ENCODE data around the gene ULK4.

The ULK4 gene

GRCh38 chr3:41330465-41330864 lies 631.4 kb downstream of the ULK4 start:
- no peak for DNase-seq
- in situ Hi-C loops (cut with HindIII; ENCODE audit: low pct_ligation_motif_present, low pct_unique_long_range_greater_than_20kb, low sequenced_read_pairs), result no loop called here

GRCh38 chr3:41329881-41330280 lies 632.0 kb downstream of the ULK4 start:
- DNase-seq, result no peak
- in situ Hi-C loops (cut with HindIII; ENCODE audit: low pct_ligation_motif_present, low pct_unique_long_range_greater_than_20kb, low sequenced_read_pairs), result no loop called here

- in situ Hi-C loops (cut with HindIII; ENCODE audit: low pct_ligation_motif_present, low pct_unique_long_range_greater_than_20kb, low sequenced_read_pairs), result no loop called here
- DNase-seq, result no peak
These were observed 633.0 kb downstream of the ULK4 start for GRCh38 chr3:41328926-41329325.

- in situ Hi-C loops (cut with HindIII; ENCODE audit: low pct_ligation_motif_present, low pct_unique_long_range_greater_than_20kb, low sequenced_read_pairs), result no loop called here
- DNase-seq, result no peak
These were observed 634.2 kb downstream of the ULK4 start for GRCh38 chr3:41327718-41328117.

DNA sequence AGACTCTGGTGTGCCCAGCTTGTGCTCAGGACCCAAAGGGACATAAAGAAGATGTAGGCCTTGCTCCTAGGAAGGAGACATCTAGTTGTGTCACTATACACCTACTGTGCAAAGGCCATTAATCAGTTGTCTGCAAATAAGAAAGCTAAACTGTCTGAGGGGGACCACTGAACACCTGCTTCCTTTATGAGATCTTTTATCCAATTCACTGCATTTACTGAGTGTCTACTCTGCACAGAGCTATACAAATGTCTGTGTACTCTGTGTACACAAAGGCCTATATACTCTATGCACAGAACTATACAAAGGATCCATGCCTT lies 637.8 kb downstream of the ULK4 start:
- in situ Hi-C loops (cut with HindIII; ENCODE audit: low pct_ligation_motif_present, low pct_unique_long_range_greater_than_20kb, low sequenced_read_pairs), result no loop called here
- no peak for DNase-seq

- no peak for DNase-seq
- in situ Hi-C loops (cut with HindIII; ENCODE audit: low pct_ligation_motif_present, low pct_unique_long_range_greater_than_20kb, low sequenced_read_pairs), result no loop called here
These were observed 638.3 kb downstream of the ULK4 start for GRCh38 chr3:41323467-41324155.

GRCh38 chr3:41321642-41321980 lies 640.3 kb downstream of the ULK4 start:
- in situ Hi-C loops (cut with HindIII; ENCODE audit: low pct_ligation_motif_present, low pct_unique_long_range_greater_than_20kb, low sequenced_read_pairs), result no loop called here

GRCh38 chr3:41320953-41321641 lies 640.8 kb downstream of the ULK4 start:
- DNase-seq, result no peak
- in situ Hi-C loops (cut with HindIII; ENCODE audit: low pct_ligation_motif_present, low pct_unique_long_range_greater_than_20kb, low sequenced_read_pairs), result no loop called here

More at GRCh38 chr3:41321642-41321980, 640.3 kb downstream of the ULK4 start:
- no peak for DNase-seq

- peak; percentile 49 for DNase-seq
- in situ Hi-C loops (cut with HindIII; ENCODE audit: low pct_ligation_motif_present, low pct_unique_long_range_greater_than_20kb, low sequenced_read_pairs), result no loop called here
These were observed 643.4 kb downstream of the ULK4 start for GRCh38 chr3:41318520-41318919.

GRCh38 chr3:41317718-41318117 lies 644.2 kb downstream of the ULK4 start:
- DNase-seq, result peak; percentile 72
- in situ Hi-C loops (cut with HindIII; ENCODE audit: low pct_ligation_motif_present, low pct_unique_long_range_greater_than_20kb, low sequenced_read_pairs), result no loop called here

DNA sequence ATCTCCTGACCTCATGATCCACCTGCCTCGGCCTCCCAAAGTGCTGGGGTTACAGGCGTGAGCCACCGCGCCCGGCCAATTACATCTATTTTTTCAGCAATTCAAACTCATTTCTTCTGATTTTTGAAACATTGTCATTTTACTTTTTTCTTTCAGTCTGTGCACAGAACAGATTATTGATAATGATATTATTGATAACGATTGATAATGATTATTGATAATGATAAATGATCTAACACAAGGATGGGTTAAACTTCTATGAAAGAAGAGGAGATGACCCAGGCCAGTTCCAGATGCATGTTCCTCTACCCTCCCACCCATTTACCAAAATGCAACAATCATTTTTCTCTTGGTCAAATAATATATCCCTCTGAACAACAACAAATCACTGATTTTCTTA lies 644.6 kb downstream of the ULK4 start:
- DNase-seq, result no peak
- in situ Hi-C loops (cut with HindIII; ENCODE audit: low pct_ligation_motif_present, low pct_unique_long_range_greater_than_20kb, low sequenced_read_pairs), result no loop called here

DNA sequence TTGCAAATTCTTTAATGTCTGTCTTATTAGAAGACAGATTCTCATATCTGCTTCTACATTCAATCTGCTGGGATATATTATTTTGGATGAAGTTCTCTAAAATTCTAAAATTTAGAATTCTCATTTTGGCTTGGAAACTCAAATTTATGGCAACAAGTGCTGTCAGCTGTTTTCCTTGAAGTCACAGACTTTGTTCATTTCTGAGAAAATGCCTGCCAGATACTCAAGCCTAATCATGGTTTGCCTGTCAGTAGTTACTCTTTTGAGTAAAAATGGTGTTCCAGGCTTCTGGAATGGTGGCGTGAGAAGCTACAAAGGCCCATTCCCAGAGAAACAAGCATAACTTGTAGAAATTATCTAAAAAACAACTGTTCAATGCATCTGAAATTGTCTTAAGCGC lies 646.8 kb downstream of the ULK4 start:
- in situ Hi-C loops (cut with HindIII; ENCODE audit: low pct_ligation_motif_present, low pct_unique_long_range_greater_than_20kb, low sequenced_read_pairs), result no loop called here
- no peak for DNase-seq

GRCh38 chr3:41308119-41308518 lies 653.8 kb downstream of the ULK4 start:
- in situ Hi-C loops (cut with HindIII; ENCODE audit: low pct_ligation_motif_present, low pct_unique_long_range_greater_than_20kb, low sequenced_read_pairs), result no loop called here
- no peak for DNase-seq

GRCh38 chr3:41307065-41307464 lies 654.8 kb downstream of the ULK4 start:
- DNase-seq, result no peak
- in situ Hi-C loops (cut with HindIII; ENCODE audit: low pct_ligation_motif_present, low pct_unique_long_range_greater_than_20kb, low sequenced_read_pairs), result no loop called here

GRCh38 chr3:41304593-41304992 lies 657.3 kb downstream of the ULK4 start:
- in situ Hi-C loops (cut with HindIII; ENCODE audit: low pct_ligation_motif_present, low pct_unique_long_range_greater_than_20kb, low sequenced_read_pairs), result no loop called here
- DNase-seq, result no peak

GRCh38 chr3:41302295-41302694 lies 659.6 kb downstream of the ULK4 start:
- in situ Hi-C loops (cut with HindIII; ENCODE audit: low pct_ligation_motif_present, low pct_unique_long_range_greater_than_20kb, low sequenced_read_pairs), result no loop called here
- no peak for DNase-seq

DNA sequence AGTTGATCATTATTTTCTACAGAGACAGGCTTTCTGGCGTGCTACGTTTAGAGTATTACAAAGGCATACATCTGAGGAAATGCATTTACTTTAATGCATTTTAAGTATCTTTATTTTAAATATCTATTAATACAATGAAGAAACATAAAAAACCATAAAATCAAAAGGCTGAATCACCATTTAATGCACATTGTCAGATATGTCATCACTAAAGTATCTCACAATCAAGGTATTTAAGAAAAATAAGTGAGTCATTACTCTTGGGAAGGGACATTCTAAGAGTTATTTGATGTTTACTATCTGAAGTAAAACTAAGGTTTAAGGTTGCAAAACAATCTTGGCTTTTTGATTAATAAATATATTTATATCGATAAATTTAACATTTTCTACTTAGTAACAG lies 660.4 kb downstream of the ULK4 start:
- DNase-seq, result no peak
- in situ Hi-C loops (cut with HindIII; ENCODE audit: low pct_ligation_motif_present, low pct_unique_long_range_greater_than_20kb, low sequenced_read_pairs), result no loop called here

DNA sequence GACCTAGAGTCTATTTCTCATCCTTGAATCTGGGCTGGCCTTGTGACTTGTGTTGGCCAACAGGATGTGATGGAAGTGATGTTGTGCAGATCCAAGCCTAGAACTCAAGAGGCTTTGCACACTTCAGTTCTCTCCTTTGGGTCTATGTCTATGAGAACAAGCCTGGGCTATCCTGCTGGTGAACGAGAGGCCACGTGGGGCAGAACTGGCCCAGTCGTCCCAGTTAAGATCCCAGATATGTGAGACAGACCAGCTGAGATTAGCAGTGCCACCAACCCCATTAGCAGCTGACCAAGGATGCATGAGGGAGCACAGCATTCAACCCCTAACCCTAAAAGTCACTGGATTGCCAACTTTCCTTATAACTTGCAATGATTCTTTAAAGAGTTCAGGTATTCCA lies 662.9 kb downstream of the ULK4 start:
- no peak for DNase-seq

DNA sequence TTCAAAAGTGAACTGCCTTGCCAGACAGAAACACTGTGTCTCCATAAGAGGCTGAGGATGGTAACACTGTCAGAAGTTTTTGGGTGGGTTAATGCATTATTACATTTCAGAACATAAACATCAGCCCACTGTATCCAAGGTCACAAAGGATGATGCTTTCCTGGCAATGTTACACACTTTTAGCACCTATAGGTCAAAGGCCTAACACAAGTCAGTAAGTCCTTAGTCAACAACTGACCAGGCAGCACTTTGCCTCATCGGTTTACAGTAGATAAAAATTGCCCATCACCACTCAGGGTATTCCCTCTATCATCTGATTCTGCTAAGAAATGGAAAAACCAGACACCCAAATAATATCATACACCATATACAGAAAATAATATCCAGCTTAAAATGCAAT lies 664.2 kb downstream of the ULK4 start:
- no peak for DNase-seq
- in situ Hi-C loops (cut with HindIII; ENCODE audit: low pct_ligation_motif_present, low pct_unique_long_range_greater_than_20kb, low sequenced_read_pairs), result no loop called here

More for the DNA sequence above, 662.9 kb downstream of the ULK4 start:
- in situ Hi-C loops (cut with HindIII; ENCODE audit: low pct_ligation_motif_present, low pct_unique_long_range_greater_than_20kb, low sequenced_read_pairs), result no loop called here

GRCh38 chr3:41296556-41296955 lies 665.3 kb downstream of the ULK4 start:
- in situ Hi-C loops (cut with HindIII; ENCODE audit: low pct_ligation_motif_present, low pct_unique_long_range_greater_than_20kb, low sequenced_read_pairs), result no loop called here
- no peak for DNase-seq

Measured in ACHN (cell line).